Measurements from ENCODE around the gene PRAC1. TPM values are rescaled to one million over a fixed set of nuclear protein-coding genes. Genes with fewer than 3 reads are reported as not detected.

The PRAC1 gene
- total and polyA plus RNA-seq, 4 donors: not detected

GRCh38 chr17:48734333-48735061, 12.2 kb upstream of the PRAC1 start:
- Histone ChIP-seq H3K4me1 (ENCODE audit: control insufficient read depth, insufficient read depth, low read length) (peaks cover 6% of the 10 kb centered on the region), H3K27me3 (ENCODE audit: control insufficient read depth, insufficient read depth, low read length) (peaks cover 100% of the 10 kb centered on the region), H3K27ac (ENCODE audit: low read depth, low read length) (no peak overlapping the region), H3K4me3 (ENCODE audit: low read depth, low read length) (no peak overlapping the region), H3K36me3 (ENCODE audit: control insufficient read depth, insufficient read depth, low read length) (no peaks in the 10 kb centered on the region), H3K9me3 (ENCODE audit: control insufficient read depth, insufficient read depth, low read length) (no peaks in the 10 kb centered on the region)
- DNase-seq (ENCODE audit: low read depth in 4 of 6, low spot score in 6 of 6): no peak
- WGBS (ENCODE audit: insufficient coverage): 4% methylated on average over 14 of the region's 14 CpGs

- H3K36me3 ChIP-seq (ENCODE audit: control insufficient read depth, insufficient read depth, low read length): no peaks in the 10 kb centered on the region
- H3K4me3 ChIP-seq (ENCODE audit: low read depth, low read length): no peak overlapping the region
- H3K4me1 ChIP-seq (ENCODE audit: control insufficient read depth, insufficient read depth, low read length): peaks cover 13% of the 10 kb centered on the region
- H3K27ac ChIP-seq (ENCODE audit: low read depth, low read length): no peak overlapping the region
- 5% methylated on average over 17 of the region's 22 CpGs for WGBS (ENCODE audit: insufficient coverage)
- DNase-seq (ENCODE audit: low read depth in 4 of 6, low spot score in 6 of 6): no peak
- H3K9me3 ChIP-seq (ENCODE audit: control insufficient read depth, insufficient read depth, low read length): no peaks in the 10 kb centered on the region
- H3K27me3 ChIP-seq (ENCODE audit: control insufficient read depth, insufficient read depth, low read length): peaks cover 100% of the 10 kb centered on the region
Observed at GRCh38 chr17:48733632-48734328, 11.5 kb upstream of the PRAC1 start.

GRCh38 chr17:48732688-48733629, 10.6 kb upstream of the PRAC1 start:
- Histone ChIP-seq H3K4me1 (ENCODE audit: control insufficient read depth, insufficient read depth, low read length) (peaks cover 21% of the 10 kb centered on the region), H3K9me3 (ENCODE audit: control insufficient read depth, insufficient read depth, low read length) (no peaks in the 10 kb centered on the region), H3K4me3 (ENCODE audit: low read depth, low read length) (no peak overlapping the region), H3K36me3 (ENCODE audit: control insufficient read depth, insufficient read depth, low read length) (no peaks in the 10 kb centered on the region), H3K27ac (ENCODE audit: low read depth, low read length) (no peak overlapping the region), H3K27me3 (ENCODE audit: control insufficient read depth, insufficient read depth, low read length) (peaks cover 100% of the 10 kb centered on the region)
- WGBS (ENCODE audit: insufficient coverage): 2% methylated on average over 35 of the region's 50 CpGs
- no peak for DNase-seq (ENCODE audit: low read depth in 4 of 6, low spot score in 6 of 6)

- no peak for DNase-seq (ENCODE audit: low read depth in 4 of 6, low spot score in 6 of 6)
- Histone ChIP-seq H3K4me1 (ENCODE audit: control insufficient read depth, insufficient read depth, low read length) (peaks cover 22% of the 10 kb centered on the region), H3K4me3 (ENCODE audit: low read depth, low read length) (no peak overlapping the region), H3K27me3 (ENCODE audit: control insufficient read depth, insufficient read depth, low read length) (peaks cover 100% of the 10 kb centered on the region), H3K9me3 (ENCODE audit: control insufficient read depth, insufficient read depth, low read length) (no peaks in the 10 kb centered on the region), H3K27ac (ENCODE audit: low read depth, low read length) (no peak overlapping the region), H3K36me3 (ENCODE audit: control insufficient read depth, insufficient read depth, low read length) (no peaks in the 10 kb centered on the region)
Observed at GRCh38 chr17:48731355-48731754, 9.0 kb upstream of the PRAC1 start.

- Histone ChIP-seq H3K9me3 (ENCODE audit: control insufficient read depth, insufficient read depth, low read length) (no peaks in the 10 kb centered on the region), H3K36me3 (ENCODE audit: control insufficient read depth, insufficient read depth, low read length) (no peaks in the 10 kb centered on the region), H3K4me3 (ENCODE audit: low read depth, low read length) (no peak overlapping the region), H3K4me1 (ENCODE audit: control insufficient read depth, insufficient read depth, low read length) (peaks cover 27% of the 10 kb centered on the region), H3K27me3 (ENCODE audit: control insufficient read depth, insufficient read depth, low read length) (peaks cover 100% of the 10 kb centered on the region), H3K27ac (ENCODE audit: low read depth, low read length) (no peak overlapping the region)
- no peak for DNase-seq (ENCODE audit: low read depth in 4 of 6, low spot score in 6 of 6)
- WGBS (ENCODE audit: insufficient coverage): 0% methylated on average over 1 of the region's 3 CpGs
Observed at GRCh38 chr17:48730240-48730550, 7.9 kb upstream of the PRAC1 start.

GRCh38 chr17:48729335-48730239, 7.3 kb upstream of the PRAC1 start:
- H3K4me3 ChIP-seq (ENCODE audit: low read depth, low read length): no peak overlapping the region
- DNase-seq (ENCODE audit: low read depth in 4 of 6, low spot score in 6 of 6): no peak
- 0% methylated on average over 16 of the region's 19 CpGs for WGBS (ENCODE audit: insufficient coverage)
- H3K27ac ChIP-seq (ENCODE audit: low read depth, low read length): no peak overlapping the region
- H3K27me3 ChIP-seq (ENCODE audit: control insufficient read depth, insufficient read depth, low read length): peaks cover 100% of the 10 kb centered on the region
- H3K4me1 ChIP-seq (ENCODE audit: control insufficient read depth, insufficient read depth, low read length): peaks cover 33% of the 10 kb centered on the region
- no peaks in the 10 kb centered on the region for H3K9me3 ChIP-seq (ENCODE audit: control insufficient read depth, insufficient read depth, low read length)
- H3K36me3 ChIP-seq (ENCODE audit: control insufficient read depth, insufficient read depth, low read length): no peaks in the 10 kb centered on the region

- H3K4me3 ChIP-seq (ENCODE audit: low read depth, low read length): peak within 1 kb of the TSS; percentile 7
- no peaks in the 10 kb centered on the region for H3K9me3 ChIP-seq (ENCODE audit: control insufficient read depth, insufficient read depth, low read length)
- no peak within 1 kb of the TSS for H3K27ac ChIP-seq (ENCODE audit: low read depth, low read length)
- no peaks in the 10 kb centered on the region for H3K36me3 ChIP-seq (ENCODE audit: control insufficient read depth, insufficient read depth, low read length)
- peaks cover 40% of the 10 kb centered on the region for H3K4me1 ChIP-seq (ENCODE audit: control insufficient read depth, insufficient read depth, low read length)
- H3K27me3 ChIP-seq (ENCODE audit: control insufficient read depth, insufficient read depth, low read length): peaks cover 100% of the 10 kb centered on the region
- 1% methylated on average over 44 of the region's 55 CpGs for WGBS (ENCODE audit: insufficient coverage)
- peak in 2 of 6 donors; percentile 78 to 80 for DNase-seq (ENCODE audit: low read depth in 4 of 6, low spot score in 6 of 6)
Observed at GRCh38 chr17:48728232-48729231, 6.2 kb upstream of the PRAC1 start, which contains the start of gene HOXB13. Gene HOXB13 (minus strand): TSS chr17:48728750. CDS start chr17:48728593, 157 bp downstream.

- Histone ChIP-seq H3K36me3 (ENCODE audit: control insufficient read depth, insufficient read depth, low read length) (no peaks in the 10 kb centered on the region), H3K27ac (ENCODE audit: low read depth, low read length) (no peak overlapping the region), H3K4me3 (ENCODE audit: low read depth, low read length) (no peak overlapping the region), H3K9me3 (ENCODE audit: control insufficient read depth, insufficient read depth, low read length) (no peaks in the 10 kb centered on the region), H3K27me3 (ENCODE audit: control insufficient read depth, insufficient read depth, low read length) (peaks cover 100% of the 10 kb centered on the region), H3K4me1 (ENCODE audit: control insufficient read depth, insufficient read depth, low read length) (peaks cover 43% of the 10 kb centered on the region)
- whole genome bisulfite sequencing (ENCODE audit: insufficient coverage): 27% methylated on average over 6 of the region's 9 CpGs
- DNase-seq (ENCODE audit: low read depth in 4 of 6, low spot score in 6 of 6): no peak
Observed at GRCh38 chr17:48727415-48728175, 5.3 kb upstream of the PRAC1 start.
